Neuronal stem cell (in vitro differentiated cells): ENCODE results near the gene C14orf180.
A peak's percentile ranks its signal among the peaks of the same experiment; 100 is the strongest.

Source experiments
- DNase-seq: peaks from one replicate; pipeline ENCODE4 v3.0.0-alpha.2; 2013; ENCODE audit warnings: low spot score
- H2AFZ ChIP-seq: one replicate; pipeline ENCODE4 v1.6.1; 2013; ENCODE audit warnings: mild to moderate bottlenecking, low read length, inconsistent platforms
- H2AK5ac ChIP-seq: 2 replicates; pipeline ENCODE4 v1.6.1; 2013; ENCODE audit warnings: low read depth, mild to moderate bottlenecking, inconsistent platforms, low read length, moderate library complexity, mixed read lengths
- H2BK120ac ChIP-seq: 2 replicates; pipeline ENCODE4 v1.6.1; 2013; ENCODE audit warnings: low read depth, mild to moderate bottlenecking, inconsistent platforms, low read length, moderate library complexity, mixed read lengths
- H2BK12ac ChIP-seq: one replicate; pipeline ENCODE4 v1.6.1; 2013; ENCODE audit warnings: low read length, inconsistent platforms
- H2BK15ac ChIP-seq: 2 replicates; pipeline ENCODE4 v1.6.1; 2013; ENCODE audit warnings: mild to moderate bottlenecking, low read length, inconsistent platforms, mixed read lengths
- H2BK5ac ChIP-seq: one replicate; pipeline ENCODE4 v1.6.1; 2013; ENCODE audit warnings: inconsistent platforms, mild to moderate bottlenecking, low read length, moderate library complexity
- H3K14ac ChIP-seq: one replicate; pipeline ENCODE4 v1.6.1; 2013; ENCODE audit warnings: low read length, inconsistent platforms
- H3K18ac ChIP-seq: 2 replicates; pipeline ENCODE4 v1.6.1; 2013; ENCODE audit warnings: low read length, inconsistent platforms
- H3K23ac ChIP-seq: 2 replicates; pipeline ENCODE4 v1.6.1; 2013; ENCODE audit warnings: low read depth, mild to moderate bottlenecking, mixed read lengths, low read length, inconsistent platforms; ENCODE audit not compliant: poor library complexity
- H3K27ac ChIP-seq: replicated peaks from 3 replicates; pipeline ENCODE4 v1.5.1; 2013; ENCODE audit warnings: low read length, inconsistent platforms
- H3K27me3 ChIP-seq, 3 experiments: 2 replicates each; pipeline ENCODE4 v1.6.1; 2013; ENCODE audit warnings: low read length in 3 of 3, mild to moderate bottlenecking in 2 of 3, inconsistent platforms in 1 of 3, low read depth in 1 of 3, mixed read lengths in 1 of 3, moderate library complexity in 1 of 3; ENCODE audit not compliant: control insufficient read depth in 3 of 3, insufficient read depth in 3 of 3
- H3K36me3 ChIP-seq, 2 donors: replicated peaks in 1 of 2; 2 replicates each; pipeline ENCODE4 v1.6.1; 2013; ENCODE audit warnings: low read length in 2 of 2; ENCODE audit not compliant: control insufficient read depth in 2 of 2, insufficient read depth in 2 of 2
- H3K4ac ChIP-seq: 2 replicates; pipeline ENCODE4 v1.6.1; 2013; ENCODE audit warnings: inconsistent platforms, mild to moderate bottlenecking, low read length, moderate library complexity
- H3K4me1 ChIP-seq, 2 donors: 1 replicate in 1 of 2; 2 replicates in 1 of 2; pipeline ENCODE4 v1.6.1; 2013; ENCODE audit warnings: low read length in 2 of 2, low read depth in 1 of 2; ENCODE audit not compliant: control insufficient read depth in 2 of 2, insufficient read depth in 1 of 2
- H3K4me2 ChIP-seq: one replicate; pipeline ENCODE4 v1.6.1; 2013; ENCODE audit warnings: mild to moderate bottlenecking, low read length, inconsistent platforms; ENCODE audit not compliant: insufficient read depth, poor library complexity, severe bottlenecking
- H3K4me3 ChIP-seq, 2 donors: 2 replicates each; pipeline ENCODE4 v1.5.1; 2013; ENCODE audit warnings: low read length in 2 of 2, mild to moderate bottlenecking in 2 of 2, inconsistent platforms in 1 of 2, moderate library complexity in 1 of 2
- H3K79me1 ChIP-seq: one replicate; pipeline ENCODE4 v1.6.1; 2013; ENCODE audit warnings: low read depth, mild to moderate bottlenecking, inconsistent platforms, low read length, moderate library complexity
- H3K9ac ChIP-seq: one replicate; pipeline ENCODE4 v1.6.1; 2013; ENCODE audit warnings: mild to moderate bottlenecking, low read depth, low read length, inconsistent platforms; ENCODE audit not compliant: poor library complexity
- H3K9me3 ChIP-seq, 2 donors: replicated peaks in 1 of 2; 2 replicates each; pipeline versions ENCODE3 to v1.6.1; 2013; ENCODE audit warnings: low read length in 2 of 2, mild to moderate bottlenecking in 2 of 2, inconsistent platforms in 1 of 2, low read depth in 1 of 2, mixed read lengths in 1 of 2, moderate library complexity in 1 of 2; ENCODE audit not compliant: control insufficient read depth in 2 of 2, insufficient read depth in 1 of 2
- H4K8ac ChIP-seq: one replicate; pipeline ENCODE4 v1.6.1; 2013; ENCODE audit warnings: low read depth, mild to moderate bottlenecking, inconsistent platforms, low read length, moderate library complexity
- H4K91ac ChIP-seq: one replicate; pipeline ENCODE4 v1.6.1; 2013; ENCODE audit warnings: low read length, low read depth, mild to moderate bottlenecking, inconsistent platforms; ENCODE audit not compliant: poor library complexity
- WGBS, 2 donors: extraction: QIAGEN DNeasy Blood & Tissue Kit; methylation state at CpG; one replicate each; pipeline ENCODE4 v1.1.7; 2013; ENCODE audit warnings: missing lambda C conversion rate in 2 of 2, mixed read lengths in 1 of 2; ENCODE audit not compliant: insufficient read length in 2 of 2, insufficient replicate concordance in 1 of 2; ENCODE audit errors: extremely low coverage in 2 of 2; 5-methylcytosine and 5-hydroxymethylcytosine counted together

Gene C14orf180

GRCh38 chr14:104586832-104587620 is 7.5 kb downstream of the C14orf180 start:
- Histone ChIP-seq H3K4me2 (no peak overlapping the region), H3K27ac (no peak overlapping the region), H3K14ac (peak overlapping the region; percentile 82)

GRCh38 chr14:104587641-104588040 is 8.1 kb downstream of the C14orf180 start:
- peak overlapping the region; percentile 43 for H4K8ac ChIP-seq
- no peaks in the 10 kb centered on the region for H3K36me3 ChIP-seq
- peak overlapping the region; percentile 24 for H2BK15ac ChIP-seq
- peak overlapping the region; percentile 47 for H2AK5ac ChIP-seq
- peak overlapping the region; percentile 93 for H2BK5ac ChIP-seq
- no peak overlapping the region for H4K91ac ChIP-seq
- peak overlapping the region; percentile 44 for H3K9ac ChIP-seq
- no CpG with 5 or more reads among the region's 19 CpGs for WGBS, 2 donors
- H3K4me2 ChIP-seq: no peak overlapping the region
- H3K4ac ChIP-seq: no peak overlapping the region
- H3K79me1 ChIP-seq: peaks cover 2% of the 10 kb centered on the region
- peak overlapping the region; percentile 82 for H3K14ac ChIP-seq
- H3K4me1 ChIP-seq: peaks cover 0 to 6% of the 10 kb centered on the region in 2 donors
- peaks cover 0 to 4% of the 10 kb centered on the region in 2 donors for H3K9me3 ChIP-seq
- peaks cover 0 to 39% (median 3%) of the 10 kb centered on the region in 3 experiments for H3K27me3 ChIP-seq
- H3K18ac ChIP-seq: peak overlapping the region; percentile 65
- peak overlapping the region; percentile 73 for H3K23ac ChIP-seq
- DNase-seq: no peak
- no peak overlapping the region for H2BK120ac ChIP-seq
- H2BK12ac ChIP-seq: no peak overlapping the region
- H3K27ac ChIP-seq: no peak overlapping the region
- peak overlapping the region; percentile 22 for H2AFZ ChIP-seq
- no peak overlapping the region for H3K4me3 ChIP-seq

More at GRCh38 chr14:104586832-104587620, 7.5 kb downstream of the C14orf180 start:
- H3K9ac ChIP-seq: peak overlapping the region; percentile 44
- peak overlapping the region; percentile 47 for H2AK5ac ChIP-seq
- peak overlapping the region; percentile 93 for H2BK5ac ChIP-seq
- H2AFZ ChIP-seq: peak overlapping the region; percentile 22
- peaks cover 0 to 6% of the 10 kb centered on the region in 2 donors for H3K4me1 ChIP-seq
- H3K23ac ChIP-seq: peak overlapping the region; percentile 73
- H3K18ac ChIP-seq: peak overlapping the region; percentile 65
- H4K8ac ChIP-seq: peak overlapping the region; percentile 43
- WGBS, 2 donors: no CpG with 5 or more reads among the region's 19 CpGs
- H3K9me3 ChIP-seq: peaks cover 0 to 4% of the 10 kb centered on the region in 2 donors
- H3K4ac ChIP-seq: no peak overlapping the region
- H3K36me3 ChIP-seq: no peaks in the 10 kb centered on the region
- peak overlapping the region; percentile 24 for H2BK15ac ChIP-seq
- peaks cover 0 to 45% (median 0%) of the 10 kb centered on the region in 3 experiments for H3K27me3 ChIP-seq
- H2BK120ac ChIP-seq: no peak overlapping the region
- H3K79me1 ChIP-seq: no peaks in the 10 kb centered on the region
- no peak for DNase-seq
- peak overlapping the region; percentile 58 for H2BK12ac ChIP-seq
- H3K4me3 ChIP-seq: no peak overlapping the region
- H4K91ac ChIP-seq: no peak overlapping the region

GRCh38 chr14:104588066-104588857 is 8.7 kb downstream of the C14orf180 start:
- Histone ChIP-seq H2BK120ac (no peak overlapping the region), H2AFZ (no peak overlapping the region), H3K27ac (no peak overlapping the region), H2AK5ac (peak overlapping the region; percentile 63), H4K8ac (no peak overlapping the region), H3K79me1 (peaks cover 2% of the 10 kb centered on the region), H3K4ac (no peak overlapping the region), H2BK15ac (peak overlapping the region; percentile 9), H3K36me3 (no peaks in the 10 kb centered on the region), H3K4me1 (peaks cover under 1 to 3% of the 10 kb centered on the region in 2 donors), H3K4me2 (no peak overlapping the region), H2BK5ac (peak overlapping the region; percentile 93), H4K91ac (no peak overlapping the region), H3K23ac (peak overlapping the region; percentile 55), H3K9ac (peak overlapping the region; percentile 77), H3K14ac (peak overlapping the region; percentile 94), H3K4me3 (no peak overlapping the region), H2BK12ac (no peak overlapping the region), H3K9me3 (peaks cover 0 to 4% of the 10 kb centered on the region in 2 donors), H3K27me3 (peaks cover 0 to 38% (median 3%) of the 10 kb centered on the region in 3 experiments), H3K18ac (peak overlapping the region; percentile 28)
- WGBS, 2 donors: no CpG with 5 or more reads among the region's 38 CpGs
- no peak for DNase-seq
